Activated T-cell treated with anti-CD3 and anti-CD28 coated beads, Interleukin-2, amount 50 U/mL, for 48 hours (primary cell): ENCODE measurements around the gene TRIM5.

ENCODE experiments used
- DNase-seq, 2 experiments: peaks; one replicate each; pipeline ENCODE4 v3.0.0-alpha.2; 2020

Gene TRIM5

DNA sequence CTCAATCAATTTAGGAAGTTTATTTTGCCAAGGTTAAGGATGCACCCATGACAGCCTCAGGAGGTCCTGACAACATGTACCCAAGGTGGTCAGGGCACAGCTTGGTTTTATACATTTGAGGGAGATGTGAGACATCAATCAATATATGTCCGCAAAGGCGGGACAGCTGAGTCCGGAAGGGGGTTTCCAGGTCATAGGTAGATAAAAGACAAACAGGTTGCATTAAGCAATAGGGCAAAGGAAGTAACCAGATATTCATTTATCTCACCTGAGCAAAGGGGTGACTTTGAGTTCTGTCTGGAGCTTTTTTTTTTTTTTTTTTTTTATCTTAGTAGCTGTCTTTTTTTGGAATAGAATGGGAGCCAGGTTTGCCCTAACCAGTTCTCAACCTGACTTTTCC, 62.1 kb downstream of the TRIM5 start:
- no peak for DNase-seq

DNA sequence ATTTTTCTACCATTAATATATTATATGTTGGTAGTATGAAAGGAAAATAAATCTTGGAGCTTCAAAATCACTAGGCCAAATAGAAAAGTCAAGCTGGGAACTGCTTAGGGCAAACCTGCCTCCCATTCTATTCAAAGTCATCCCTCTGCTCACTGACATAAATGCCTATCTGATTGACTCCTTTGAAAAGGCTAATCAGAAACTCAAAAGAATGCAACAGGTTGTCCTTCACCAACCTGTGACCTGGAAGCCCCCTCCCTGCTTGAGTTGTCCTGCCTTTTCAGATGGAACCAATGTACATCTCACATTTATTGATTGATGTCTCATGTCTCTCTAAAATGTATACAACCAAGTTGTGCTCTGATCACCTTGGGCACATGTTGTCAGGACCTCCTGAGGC, 63.3 kb downstream of the TRIM5 start:
- DNase-seq: no peak

DNA sequence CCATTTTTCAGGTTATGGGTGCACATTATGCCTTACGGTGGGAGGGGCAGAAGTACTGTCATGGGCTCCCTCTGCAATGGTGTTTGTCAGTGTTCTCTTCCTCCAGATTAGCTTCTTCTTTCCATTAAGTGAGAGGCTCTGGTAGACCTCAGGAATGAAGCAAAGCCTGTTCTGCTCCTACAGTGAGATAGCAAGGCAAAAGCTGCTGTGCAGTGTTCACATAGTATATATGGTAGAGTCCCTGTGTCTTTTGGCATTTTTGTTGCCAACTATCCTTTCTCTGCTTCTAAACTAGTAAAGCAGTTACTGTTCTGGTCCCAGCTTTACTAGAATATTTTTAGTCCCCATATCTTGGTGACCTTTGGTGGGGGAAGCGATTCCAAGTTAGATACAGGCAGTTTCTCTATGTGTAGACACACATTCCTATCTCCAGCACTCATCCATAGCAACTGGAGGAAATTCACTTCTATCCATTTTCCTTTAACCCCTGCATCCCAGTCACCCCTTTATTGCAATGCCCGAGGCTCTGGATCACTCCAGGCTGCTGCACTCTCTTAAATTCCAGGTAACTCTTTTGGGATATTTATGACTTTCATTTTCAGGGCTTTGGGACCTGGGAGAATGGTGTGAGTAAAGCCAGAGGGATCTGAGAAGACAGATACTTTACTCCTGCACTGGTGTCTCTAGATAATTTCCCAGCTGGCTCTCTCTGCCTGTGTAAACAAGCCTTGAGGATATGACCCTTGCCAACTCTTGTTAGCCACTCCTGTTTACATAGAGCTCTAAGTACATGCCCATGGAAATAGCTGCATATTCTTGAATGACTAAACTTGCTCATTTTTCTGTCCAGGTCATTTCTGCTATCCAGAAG, 64.0 kb downstream of the TRIM5 start:
- no peak for DNase-seq

- DNase-seq: no peak
Measured at GRCh38 chr11:5618807-5619206, 66.1 kb downstream of the TRIM5 start.
